OCI-LY3 (cell line): ENCODE results near the gene GCK.

Experiments
- EZH2phosphoT487 ChIP-seq: fragments of 200-600 bp; shearing (Covaris generic); IDR thresholded peaks from 2 replicates; pipeline ENCODE4 v1.6.1; 2018; ENCODE audit warnings: antibody characterized with exemption, mixed run types, low read depth
- TF ChIP-seq, protein P1 (sequence below): fragments of 200-600, 300-600 bp; sonication (generic); IDR thresholded peaks from 2 replicates; pipeline ENCODE4 v1.5.1; 2014; ENCODE audit warnings: antibody characterized with exemption, low read length, low read depth

- TF ChIP-seq, protein P1, sequence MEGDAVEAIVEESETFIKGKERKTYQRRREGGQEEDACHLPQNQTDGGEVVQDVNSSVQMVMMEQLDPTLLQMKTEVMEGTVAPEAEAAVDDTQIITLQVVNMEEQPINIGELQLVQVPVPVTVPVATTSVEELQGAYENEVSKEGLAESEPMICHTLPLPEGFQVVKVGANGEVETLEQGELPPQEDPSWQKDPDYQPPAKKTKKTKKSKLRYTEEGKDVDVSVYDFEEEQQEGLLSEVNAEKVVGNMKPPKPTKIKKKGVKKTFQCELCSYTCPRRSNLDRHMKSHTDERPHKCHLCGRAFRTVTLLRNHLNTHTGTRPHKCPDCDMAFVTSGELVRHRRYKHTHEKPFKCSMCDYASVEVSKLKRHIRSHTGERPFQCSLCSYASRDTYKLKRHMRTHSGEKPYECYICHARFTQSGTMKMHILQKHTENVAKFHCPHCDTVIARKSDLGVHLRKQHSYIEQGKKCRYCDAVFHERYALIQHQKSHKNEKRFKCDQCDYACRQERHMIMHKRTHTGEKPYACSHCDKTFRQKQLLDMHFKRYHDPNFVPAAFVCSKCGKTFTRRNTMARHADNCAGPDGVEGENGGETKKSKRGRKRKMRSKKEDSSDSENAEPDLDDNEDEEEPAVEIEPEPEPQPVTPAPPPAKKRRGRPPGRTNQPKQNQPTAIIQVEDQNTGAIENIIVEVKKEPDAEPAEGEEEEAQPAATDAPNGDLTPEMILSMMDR, result no peak
- TF ChIP-seq EZH2phosphoT487, result no peak
These were observed 91.9 kb downstream of the GCK start for GRCh38 chr7:44097064-44097932.
